Activated CD4-positive, alpha-beta T cell treated with anti-CD3 and anti-CD28 coated beads for 36 hours (primary cell): ENCODE measurements around the gene ITGB1BP2. TPM values are rescaled to one million over a fixed set of nuclear protein-coding genes. Genes with fewer than 3 reads are reported as not detected.
A peak's percentile ranks its signal among the peaks of the same experiment; 100 is the strongest.
"Not testable (repeated sequence)": the region's sequence is repeated elsewhere in the genome, so short reads cannot be mapped to it uniquely, and the experiment has no call there.

ENCODE experiments used
- ATAC-seq: fragments of 200-7000 bp; cut with Tn5 transposase; one replicate; pipeline ENCODE4 v1.10.0; 2021; ENCODE audit warnings: mild to moderate bottlenecking, moderate library complexity
- CTCF ChIA-PET: fragments of 350-600 bp; sonication (Branson Sonifier 250); formaldehyde crosslinking; loops from one replicate; lab custom pipeline; 2021; ENCODE audit warnings: antibody characterized with exemption; lab: Charles Lee
- POLR2A ChIA-PET: fragments of 350-600 bp; sonication (Branson Sonifier 250); formaldehyde crosslinking; loops from one replicate; lab custom pipeline; 2021; ENCODE audit warnings: antibody characterized with exemption, inconsistent platforms; lab: Charles Lee
- DNase-seq: peaks from one replicate; pipeline ENCODE4 v3.0.0-alpha.2; 2020
- H3K27ac Mint-ChIP-seq: one replicate; pipeline ENCODE4 v1.8.0; 2021; ENCODE audit warnings: mixed read lengths
- H3K27me3 Mint-ChIP-seq: one replicate; pipeline ENCODE4 v1.8.0; 2021; ENCODE audit warnings: mixed read lengths
- H3K36me3 Mint-ChIP-seq: one replicate; pipeline ENCODE4 v1.8.0; 2021; ENCODE audit warnings: low read depth, mixed read lengths
- H3K4me1 Mint-ChIP-seq: one replicate; pipeline ENCODE4 v1.8.0; 2021; ENCODE audit warnings: mixed read lengths
- H3K4me3 Mint-ChIP-seq: one replicate; pipeline ENCODE4 v1.8.0; 2021; ENCODE audit warnings: mild to moderate bottlenecking, moderate library complexity, mixed read lengths
- H3K9me3 Mint-ChIP-seq: one replicate; pipeline ENCODE4 v1.8.0; 2021; ENCODE audit warnings: low read depth, mixed read lengths
- intact Hi-C, 2 experiments: fragments of 100-400 bp; cut with DNase I in 1 of 2; cut with micrococcal nuclease in 1 of 2; formaldehyde crosslinking; loops; one replicate each; pipeline versions ENCODE4 v1.14.2 to v1.15.1; 2022 to 2024; cut with DNase I, micrococcal nuclease
- total RNA-seq, 2 experiments: library from RNA; stranded (reverse); gene quantifications; one replicate each; pipeline ENCODE4 v1.2.3, GENCODE V29; 2021

The ITGB1BP2 gene
- total RNA-seq, 2 experiments from 2014 or later: 6.2 to 6.5 TPM

DNA sequence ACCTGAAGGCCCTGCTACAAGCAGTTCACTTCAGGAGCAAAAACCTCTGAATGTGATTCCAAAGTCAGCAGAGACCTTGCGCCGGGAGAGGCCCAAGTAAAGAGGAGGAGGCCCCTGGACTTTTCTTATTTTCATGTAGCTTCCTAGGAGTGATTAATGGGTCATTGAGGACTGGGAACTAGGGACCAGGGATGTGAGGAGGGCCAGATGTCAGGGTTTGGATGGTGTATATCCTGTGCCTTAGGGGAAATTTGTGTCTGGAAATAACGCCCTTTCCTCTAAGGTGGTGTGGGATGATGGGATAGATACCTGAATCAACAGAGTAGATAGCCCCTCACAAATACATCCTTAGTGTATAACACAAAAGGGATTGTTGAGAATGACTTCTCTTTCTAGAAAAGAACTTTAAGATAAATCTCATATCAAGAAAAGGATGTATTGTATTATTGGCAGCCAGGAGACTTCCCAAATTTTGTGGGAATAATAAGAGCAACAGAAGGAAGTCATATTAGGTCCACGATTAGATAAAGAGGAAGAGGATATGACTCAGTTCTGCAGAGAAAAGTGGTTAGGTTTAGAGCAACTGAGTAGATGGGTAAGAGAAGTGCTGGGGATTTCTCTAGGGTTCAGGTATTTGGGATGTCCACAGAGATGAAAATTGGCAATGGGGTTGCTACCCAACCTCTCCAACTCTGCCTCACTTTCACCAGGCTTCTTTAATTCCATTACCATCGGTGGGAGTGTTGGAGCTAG lies 1.1 kb downstream of the ITGB1BP2 start:
- intact Hi-C loops: no loop called here
- H3K4me1 Mint-ChIP-seq: peaks cover 20% of the 10 kb centered on the region
- H3K27me3 Mint-ChIP-seq: no peaks in the 10 kb centered on the region
- DNase-seq (no peak), ATAC-seq (peak; percentile 57)
- peaks cover 40% of the 10 kb centered on the region for H3K36me3 Mint-ChIP-seq
- H3K4me3 Mint-ChIP-seq: no peak overlapping the region
- peak overlapping the region; percentile 42 for H3K27ac Mint-ChIP-seq
- CTCF ChIA-PET: no interaction called here
- H3K9me3 Mint-ChIP-seq: no peaks in the 10 kb centered on the region
- POLR2A ChIA-PET: interaction anchor here (0.6 kb wide), 1 partner anchor 105 kb away, joined by 3 read pairs; no protein-coding TSS in a partner anchor

DNA sequence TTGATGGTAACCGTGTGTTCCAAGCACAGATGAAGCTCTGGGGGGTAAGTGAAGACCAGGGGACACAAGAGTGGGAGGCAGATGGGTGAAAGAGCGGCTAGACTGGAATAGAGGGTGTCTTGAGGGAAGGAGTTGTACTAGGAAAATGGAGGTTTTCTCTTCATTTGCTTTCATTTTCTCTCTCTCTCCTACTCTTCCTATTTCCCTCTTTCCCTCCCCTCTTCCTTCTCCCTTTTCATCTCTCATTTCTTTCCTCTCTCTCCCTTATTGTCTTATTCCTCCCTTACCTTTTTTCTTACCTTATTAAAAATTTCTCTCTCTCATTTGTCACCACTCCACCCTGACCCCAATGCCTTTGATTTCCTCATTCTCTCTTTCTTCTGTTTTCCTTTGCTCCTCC lies 3.0 kb downstream of the ITGB1BP2 start:
- Mint-ChIP-seq H3K36me3 (peaks cover 31% of the 10 kb centered on the region), H3K4me1 (peaks cover 20% of the 10 kb centered on the region), H3K9me3 (no peaks in the 10 kb centered on the region), H3K4me3 (no peak overlapping the region), H3K27me3 (no peaks in the 10 kb centered on the region), H3K27ac (no peak overlapping the region)
- CTCF ChIA-PET: no interaction called here
- no peak for ATAC-seq
- no peak for DNase-seq
- intact Hi-C loops: no loop called here
- POLR2A ChIA-PET: no interaction called here

DNA sequence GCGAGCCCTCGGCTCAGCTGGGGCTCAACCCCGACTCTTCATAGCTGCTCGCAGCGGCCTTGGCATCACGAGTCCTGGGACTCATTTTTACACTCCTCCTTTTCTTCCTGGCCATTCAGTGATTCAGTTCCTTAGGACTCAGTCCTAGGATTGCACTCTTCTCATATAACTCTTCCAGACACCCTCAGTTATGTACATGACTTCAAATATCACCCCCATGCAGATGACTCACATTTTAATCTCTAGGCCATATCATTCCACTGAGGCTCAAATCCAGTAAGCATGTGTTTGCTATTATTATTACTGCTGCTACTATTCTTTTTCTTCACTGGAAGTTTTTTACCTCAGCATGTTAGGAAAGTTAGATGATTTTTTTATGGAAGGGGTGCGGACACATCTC lies 14.4 kb downstream of the ITGB1BP2 start:
- no peak overlapping the region for H3K27ac Mint-ChIP-seq
- peaks cover 10% of the 10 kb centered on the region for H3K36me3 Mint-ChIP-seq
- H3K9me3 Mint-ChIP-seq: no peaks in the 10 kb centered on the region

DNA sequence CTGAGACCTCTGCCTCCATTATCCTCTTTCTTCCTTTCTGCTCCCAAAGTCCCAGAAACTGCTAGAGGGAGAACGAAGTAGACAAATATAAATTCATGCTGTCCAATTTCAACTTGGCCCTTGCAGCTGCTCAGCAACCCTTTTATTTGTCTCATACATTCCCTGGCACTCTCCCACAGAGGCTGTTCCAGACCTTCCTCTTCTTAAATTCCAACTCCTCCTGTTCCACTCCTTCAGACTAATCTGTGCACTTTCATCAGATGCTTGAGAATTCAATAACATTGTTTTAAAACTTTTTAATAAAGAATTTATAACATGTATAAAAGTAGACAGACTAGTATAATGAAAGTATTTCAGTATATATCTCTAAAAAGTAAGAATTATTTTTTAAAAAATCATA lies 15.4 kb downstream of the ITGB1BP2 start:
- H3K36me3 Mint-ChIP-seq, ATAC-seq, DNase-seq, H3K27ac Mint-ChIP-seq, H3K9me3 Mint-ChIP-seq, H3K4me3 Mint-ChIP-seq, H3K4me1 Mint-ChIP-seq, intact Hi-C loops, POLR2A ChIA-PET, H3K27me3 Mint-ChIP-seq: not testable (repeated sequence)
- CTCF ChIA-PET: interaction anchor here (0.6 kb wide), 1 partner anchor 275 kb away, joined by 3 read pairs; no protein-coding TSS in a partner anchor

More for the DNA sequence above, 14.4 kb downstream of the ITGB1BP2 start:
- ATAC-seq (no peak), DNase-seq (no peak)
- CTCF ChIA-PET: interaction anchor here (0.7 kb wide), 1 partner anchor 204 kb away, joined by 3 read pairs; no protein-coding TSS in a partner anchor
- no peaks in the 10 kb centered on the region for H3K27me3 Mint-ChIP-seq
- no peak overlapping the region for H3K4me3 Mint-ChIP-seq
- POLR2A ChIA-PET: no interaction called here
- intact Hi-C loops: no loop called here
- H3K4me1 Mint-ChIP-seq: no peaks in the 10 kb centered on the region

DNA sequence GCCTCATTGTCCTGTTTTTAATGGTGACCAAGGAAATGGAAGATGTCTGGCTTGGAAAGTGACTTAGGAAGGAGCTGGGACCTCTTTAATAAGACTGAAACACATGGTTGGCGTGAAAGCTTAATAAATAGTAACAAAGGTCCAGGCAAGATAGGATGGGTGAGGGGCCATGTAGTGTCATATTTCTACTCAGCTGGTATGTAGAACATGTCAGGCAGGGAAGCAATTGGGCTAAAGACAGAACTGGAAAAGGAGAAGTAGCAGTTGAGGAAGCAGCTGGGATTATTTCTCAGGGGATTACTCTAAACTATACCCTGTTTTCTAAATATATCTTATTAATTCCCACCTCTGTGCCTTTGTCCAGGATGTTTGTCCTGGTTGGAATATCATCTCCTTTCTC lies 18.6 kb downstream of the ITGB1BP2 start:
- DNase-seq (no peak), ATAC-seq (no peak)
- POLR2A ChIA-PET: no interaction called here
- intact Hi-C loops: no loop called here
- Mint-ChIP-seq H3K4me1 (no peaks in the 10 kb centered on the region), H3K9me3 (no peaks in the 10 kb centered on the region), H3K27ac (no peak overlapping the region), H3K27me3 (no peaks in the 10 kb centered on the region), H3K4me3 (no peak overlapping the region), H3K36me3 (peaks cover 16% of the 10 kb centered on the region)
- CTCF ChIA-PET: no interaction called here

DNA sequence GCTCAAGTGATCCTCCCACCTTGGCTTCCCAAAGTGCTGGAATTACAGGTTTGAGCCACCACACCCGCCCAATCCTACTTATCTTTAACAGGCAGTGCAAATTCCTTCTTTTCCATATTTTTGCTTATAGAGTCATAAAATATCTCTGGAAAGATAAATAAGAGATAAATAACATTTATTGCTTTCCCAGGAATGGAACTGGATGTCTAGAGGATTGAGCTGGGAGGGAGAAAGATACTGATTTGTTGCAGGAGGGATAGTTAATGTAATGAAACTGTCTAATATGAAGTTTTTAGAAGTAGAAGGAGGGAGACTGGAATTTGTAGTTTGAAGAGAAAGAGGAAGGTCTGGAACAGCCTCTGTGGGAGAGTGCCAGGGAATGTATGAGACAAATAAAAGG lies 20.2 kb downstream of the ITGB1BP2 start:
- Mint-ChIP-seq H3K27me3 (no peaks in the 10 kb centered on the region), H3K36me3 (peaks cover 21% of the 10 kb centered on the region), H3K4me3 (no peak overlapping the region), H3K4me1 (no peaks in the 10 kb centered on the region), H3K9me3 (peaks cover 2% of the 10 kb centered on the region), H3K27ac (no peak overlapping the region)
- CTCF ChIA-PET: no interaction called here
- ATAC-seq (no peak), DNase-seq (no peak)
- POLR2A ChIA-PET: no interaction called here
- intact Hi-C loops: no loop called here

DNA sequence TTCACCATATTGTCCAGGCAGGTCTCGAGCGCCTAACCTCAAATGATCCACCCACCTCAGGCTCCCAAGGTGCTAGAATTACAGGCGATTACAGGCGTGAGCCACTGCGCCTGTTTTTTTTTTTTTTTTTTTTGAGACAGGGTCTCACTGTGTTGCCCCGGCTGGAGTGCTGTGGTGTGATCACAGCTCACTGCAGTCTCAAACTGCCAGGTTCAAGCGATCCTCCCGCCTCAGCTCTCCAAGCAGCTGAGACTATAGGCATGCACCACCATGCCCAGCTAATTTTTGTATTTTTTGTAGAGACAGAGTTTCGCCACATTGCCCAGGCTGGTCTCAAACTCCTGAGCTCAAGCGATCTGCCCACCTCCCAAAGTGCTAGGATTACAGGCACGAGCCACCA lies 22.9 kb downstream of the ITGB1BP2 start:
- CTCF ChIA-PET: interaction anchor here (0.6 kb wide), 1 partner anchor 54 kb away, joined by 3 read pairs; no protein-coding TSS in a partner anchor
- peaks cover 25% of the 10 kb centered on the region for H3K36me3 Mint-ChIP-seq
- H3K27me3 Mint-ChIP-seq, H3K4me1 Mint-ChIP-seq, DNase-seq, H3K4me3 Mint-ChIP-seq, intact Hi-C loops, ATAC-seq, POLR2A ChIA-PET, H3K27ac Mint-ChIP-seq, H3K9me3 Mint-ChIP-seq: not testable (repeated sequence)

DNA sequence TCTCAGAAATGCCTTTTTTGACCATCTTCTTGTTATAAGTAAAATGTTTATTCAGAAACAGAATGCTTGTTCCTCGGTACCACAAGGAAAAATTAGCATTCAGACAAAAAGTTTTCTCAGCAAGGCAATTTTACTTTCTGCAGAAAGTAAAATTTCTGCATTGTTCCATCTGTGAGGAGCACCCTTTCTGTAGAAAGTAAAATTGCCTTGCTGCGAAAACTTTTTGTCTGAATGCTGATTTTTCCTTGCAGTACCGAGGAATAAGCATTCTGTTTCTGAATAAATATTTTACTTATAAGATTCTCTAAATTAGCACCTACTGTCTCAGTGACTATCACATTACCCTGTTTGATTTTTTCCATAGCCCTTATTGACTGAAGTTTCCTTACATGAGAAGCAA lies 24.8 kb downstream of the ITGB1BP2 start:
- intact Hi-C loops: no loop called here
- H3K36me3 Mint-ChIP-seq: peaks cover 23% of the 10 kb centered on the region
- no peak overlapping the region for H3K4me3 Mint-ChIP-seq
- DNase-seq (no peak), ATAC-seq (no peak)
- H3K27ac Mint-ChIP-seq: no peak overlapping the region
- no peaks in the 10 kb centered on the region for H3K27me3 Mint-ChIP-seq
- POLR2A ChIA-PET: no interaction called here
- peaks cover 4% of the 10 kb centered on the region for H3K9me3 Mint-ChIP-seq
- no peaks in the 10 kb centered on the region for H3K4me1 Mint-ChIP-seq
- CTCF ChIA-PET: interaction anchor here (0.7 kb wide), 1 partner anchor 91 kb away, joined by 3 read pairs; no protein-coding TSS in a partner anchor

DNA sequence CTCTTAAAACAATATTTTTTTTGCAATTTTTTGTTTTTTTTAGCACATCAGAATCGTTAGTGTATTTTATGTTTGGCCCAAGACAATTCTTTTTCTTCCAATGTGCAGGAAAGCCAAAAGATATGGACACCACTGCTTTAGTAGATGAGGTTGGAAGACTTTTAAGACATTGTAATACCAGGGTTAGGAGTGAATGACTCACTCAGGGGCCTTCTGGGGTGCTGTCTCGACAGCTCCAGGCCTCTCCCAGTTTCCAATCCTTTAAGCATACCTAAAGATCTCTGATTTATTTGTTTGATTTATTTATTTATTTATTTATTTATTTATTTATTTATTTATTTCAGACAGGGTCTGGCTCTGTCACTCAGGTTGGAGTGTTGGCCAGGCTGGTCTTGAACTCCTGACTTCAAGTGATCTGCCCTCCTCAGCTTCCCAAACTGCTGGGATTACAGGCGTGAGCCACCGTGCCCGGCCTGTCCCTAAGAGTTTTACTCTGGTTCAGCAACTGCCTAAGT lies 47.7 kb downstream of the ITGB1BP2 start:
- POLR2A ChIA-PET, H3K4me3 Mint-ChIP-seq, H3K36me3 Mint-ChIP-seq, CTCF ChIA-PET, H3K9me3 Mint-ChIP-seq, H3K4me1 Mint-ChIP-seq, H3K27ac Mint-ChIP-seq, ATAC-seq, DNase-seq, H3K27me3 Mint-ChIP-seq, intact Hi-C loops: not testable (repeated sequence)

DNA sequence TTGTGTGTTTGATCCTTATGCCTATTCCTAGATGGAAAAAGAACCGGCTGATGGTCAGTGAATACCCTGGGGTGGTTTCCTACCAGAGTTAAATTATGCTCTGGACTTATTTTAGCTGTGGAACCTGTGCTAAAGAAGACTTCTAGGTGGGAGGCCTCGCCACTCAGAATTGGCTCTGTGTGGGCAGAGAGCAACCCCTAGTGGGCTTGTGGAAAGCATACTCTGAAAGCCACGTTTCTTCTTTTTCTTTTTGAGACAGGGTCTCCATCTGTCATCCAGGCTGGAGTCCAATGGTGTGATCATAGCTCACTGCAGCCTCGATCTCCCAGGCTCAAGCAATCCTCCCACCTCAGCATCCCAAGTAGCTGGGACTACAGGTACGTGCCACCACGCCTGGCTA lies 48.3 kb downstream of the ITGB1BP2 start:
- intact Hi-C loops, ATAC-seq, POLR2A ChIA-PET, H3K4me3 Mint-ChIP-seq, H3K4me1 Mint-ChIP-seq, H3K9me3 Mint-ChIP-seq, CTCF ChIA-PET, H3K27ac Mint-ChIP-seq, H3K27me3 Mint-ChIP-seq, H3K36me3 Mint-ChIP-seq, DNase-seq: not testable (repeated sequence)

DNA sequence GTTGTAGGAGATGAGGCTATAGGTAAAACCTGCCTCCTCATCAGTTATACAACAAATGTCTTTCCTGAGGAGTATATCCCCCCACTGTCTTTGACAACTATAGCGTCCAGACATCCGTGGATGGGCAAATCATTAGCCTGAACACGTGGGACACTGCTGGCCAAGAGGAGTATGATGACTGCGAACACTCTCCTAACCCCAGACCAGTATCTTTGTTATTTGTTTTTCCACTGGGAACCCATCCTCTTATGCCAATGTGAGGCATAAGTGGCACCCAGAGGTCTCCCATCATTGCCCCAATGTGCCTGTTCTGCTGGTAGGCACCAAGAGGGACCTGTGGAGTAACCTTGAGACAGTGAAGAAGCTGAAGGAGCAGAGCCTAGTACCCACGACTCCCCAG lies 50.9 kb downstream of the ITGB1BP2 start:
- POLR2A ChIA-PET: interaction anchor here (0.7 kb wide), 1 partner anchor 11 kb away, joined by 6 read pairs; no protein-coding TSS in a partner anchor
- H3K4me3 Mint-ChIP-seq, H3K4me1 Mint-ChIP-seq, DNase-seq, H3K27ac Mint-ChIP-seq, ATAC-seq, H3K9me3 Mint-ChIP-seq, H3K36me3 Mint-ChIP-seq, H3K27me3 Mint-ChIP-seq, intact Hi-C loops: not testable (repeated sequence)
- CTCF ChIA-PET: interaction anchor here (1.0 kb wide), 1 partner anchor 13 kb away, joined by 4 read pairs; the partner anchor contains the start of gene TAF1
